ENCODE measurements around the gene ID2. TPM values are rescaled to one million over a fixed set of nuclear protein-coding genes. Genes with fewer than 3 reads are reported as not detected.
A peak's percentile ranks its signal among the peaks of the same experiment; 100 is the strongest.

The ID2 gene
- total RNA-seq, 1 donor from 2014 or later, result 31.3 TPM

DNA sequence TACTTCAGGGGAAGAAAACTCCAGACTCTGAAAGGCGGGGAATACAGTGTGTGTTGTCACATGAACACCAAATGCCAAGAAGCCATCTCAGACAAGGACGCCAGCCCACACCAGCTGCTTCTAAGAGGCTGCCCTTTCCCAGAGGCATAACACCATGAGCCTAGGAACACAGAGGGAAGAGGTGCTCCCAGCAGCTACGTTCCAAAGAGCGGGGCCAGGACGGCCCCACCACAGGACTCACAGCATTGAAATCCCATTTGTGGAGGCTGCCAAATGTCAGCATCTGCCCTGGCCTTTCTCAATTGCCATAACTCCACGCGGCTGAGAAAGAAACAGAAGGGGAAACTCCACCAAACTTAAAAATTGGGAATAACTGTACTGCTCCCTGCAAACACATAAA is 20.1 kb upstream of the ID2 start:
- DNase-seq (ENCODE audit: missing footprints) (no peak), ATAC-seq (peak; percentile 69)
- intact Hi-C loops (cut with DNase I), result no loop called here

DNA sequence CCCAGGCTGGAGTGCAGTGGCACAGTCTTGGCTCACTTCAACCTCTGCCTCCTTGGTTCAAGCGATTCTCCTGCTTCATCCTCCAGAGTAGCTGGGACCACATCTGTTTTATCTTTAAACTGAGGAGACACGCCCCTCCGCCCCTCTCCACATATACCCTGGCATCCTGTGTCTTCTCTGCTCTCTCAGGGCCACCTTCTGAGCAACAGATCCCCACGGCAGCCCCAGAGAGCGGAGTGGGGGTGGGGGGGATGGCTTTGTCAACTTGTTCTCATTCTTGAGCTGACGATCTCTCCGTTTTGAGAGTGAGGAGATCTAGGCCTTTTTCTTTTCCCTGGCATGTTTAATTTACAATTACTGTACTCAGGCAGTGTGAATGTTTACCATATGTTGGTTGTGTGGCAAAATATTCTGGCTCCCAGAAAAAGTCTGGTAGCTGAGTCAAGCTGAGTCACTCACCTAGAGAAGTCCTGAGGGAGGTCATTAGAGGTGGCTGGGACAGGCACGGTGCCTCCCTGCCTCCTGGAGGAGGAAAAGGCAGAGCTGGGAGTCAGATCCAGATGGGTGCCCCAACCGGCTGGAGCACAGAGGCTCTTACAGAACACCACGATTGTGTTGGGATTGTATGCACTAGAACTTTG is 19.5 kb upstream of the ID2 start:
- DNase-seq (ENCODE audit: missing footprints) (no peak), ATAC-seq (no peak)
- intact Hi-C loops (cut with DNase I), result no loop called here

DNA sequence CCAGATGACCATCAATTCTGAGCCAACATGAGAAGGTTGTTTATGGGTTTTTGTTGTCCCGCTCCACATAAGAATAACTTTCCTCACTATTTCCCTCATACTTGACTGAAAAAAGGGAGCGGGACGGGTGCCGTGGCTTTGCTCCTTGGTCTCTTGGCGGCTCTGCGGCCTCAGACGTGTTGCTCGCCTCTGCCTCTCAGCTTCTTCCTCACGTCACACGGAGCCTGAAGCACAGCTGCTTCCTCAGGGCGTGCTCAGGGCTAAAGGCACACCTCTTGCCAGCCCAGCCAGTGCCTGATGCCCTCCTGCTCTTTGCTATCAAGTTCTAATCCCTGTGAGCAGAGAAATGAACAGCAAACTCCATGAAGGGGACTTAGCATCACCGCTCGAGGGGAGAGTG is 17.9 kb upstream of the ID2 start:
- no peak for DNase-seq (ENCODE audit: missing footprints)
- intact Hi-C loops (cut with DNase I), result no loop called here
- ATAC-seq, result no peak

DNA sequence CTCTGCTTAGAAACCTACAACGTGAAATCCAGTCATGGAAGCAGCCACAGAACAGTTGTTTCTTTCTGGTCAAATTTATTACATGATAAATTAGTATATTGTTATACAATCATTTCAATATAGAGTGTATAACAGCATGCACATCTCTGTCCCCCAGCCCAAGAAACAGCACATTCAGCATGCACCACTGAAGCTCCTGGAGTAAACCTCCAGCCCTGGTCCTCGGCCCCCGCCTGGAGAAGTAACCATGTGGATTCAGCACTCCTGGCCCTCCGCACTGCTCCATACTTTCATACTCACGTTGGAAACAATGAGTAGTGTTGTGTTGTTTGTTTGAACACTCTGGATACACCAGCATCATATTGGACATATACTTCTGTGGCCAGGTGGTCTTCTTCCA is 15.3 kb upstream of the ID2 start:
- no peak for ATAC-seq
- intact Hi-C loops (cut with DNase I), result no loop called here
- no peak for DNase-seq (ENCODE audit: missing footprints)

DNA sequence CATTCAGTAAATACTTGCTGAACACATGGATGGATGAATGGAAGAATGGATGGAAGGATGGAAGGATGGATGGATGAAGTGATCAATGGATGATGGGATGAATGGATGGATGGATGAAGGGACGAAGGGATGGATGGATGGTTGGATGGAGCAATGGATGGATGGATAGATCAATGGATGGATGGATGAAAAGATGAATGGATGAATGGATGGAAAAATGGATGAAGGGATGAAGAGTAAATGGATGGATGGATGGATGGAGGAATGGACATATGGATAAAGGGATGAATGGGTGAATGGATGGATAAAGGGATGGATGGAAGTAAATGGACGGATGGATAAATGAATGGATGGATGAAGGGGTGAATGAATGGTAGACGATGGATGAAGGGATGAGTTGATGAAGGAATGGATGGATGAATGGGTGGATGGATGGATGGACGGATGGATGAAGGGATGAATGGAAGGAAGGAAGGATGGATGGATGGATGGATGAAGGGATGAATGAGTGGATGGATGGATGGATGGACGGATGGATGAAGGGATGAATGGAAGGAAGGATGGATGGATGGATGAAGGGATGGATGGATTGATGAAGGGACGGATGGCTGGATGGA is 13.9 kb upstream of the ID2 start:
- intact Hi-C loops (cut with DNase I), result no loop called here
- no peak for ATAC-seq
- no peak for DNase-seq (ENCODE audit: missing footprints)

DNA sequence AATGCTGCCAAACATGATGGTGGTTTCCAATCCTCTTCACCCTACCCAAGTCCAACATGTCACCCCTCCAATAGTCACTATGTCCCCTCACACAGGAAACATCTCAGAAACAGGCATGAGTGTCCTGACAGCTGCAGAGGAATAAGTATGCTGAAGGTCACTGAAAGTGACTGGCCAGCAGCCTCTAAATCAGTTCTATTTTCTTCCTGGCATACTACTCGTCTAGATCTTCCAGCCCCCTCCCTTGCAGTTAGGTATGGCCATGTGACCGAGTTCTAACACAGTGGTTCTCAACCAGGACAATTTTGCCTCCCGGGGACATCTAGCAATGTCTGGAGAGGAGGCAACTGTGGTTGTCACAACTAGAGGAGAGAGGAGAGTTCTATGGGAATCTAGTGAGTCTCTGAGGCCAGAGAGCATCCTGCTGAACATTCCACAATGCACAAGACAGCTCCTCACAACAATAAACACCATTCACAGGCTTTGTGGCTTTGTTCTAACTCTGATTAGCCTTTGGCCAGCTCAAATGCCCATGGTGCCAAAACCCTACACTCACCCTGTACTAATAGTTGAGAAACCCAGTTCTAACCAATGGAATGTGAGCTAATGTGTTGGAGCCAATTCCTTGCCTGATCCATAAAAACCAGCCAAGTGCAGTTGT is 12.6 kb upstream of the ID2 start:
- ATAC-seq, result peak; percentile 73
- intact Hi-C loops (cut with DNase I), result no loop called here
- no peak for DNase-seq (ENCODE audit: missing footprints)

DNA sequence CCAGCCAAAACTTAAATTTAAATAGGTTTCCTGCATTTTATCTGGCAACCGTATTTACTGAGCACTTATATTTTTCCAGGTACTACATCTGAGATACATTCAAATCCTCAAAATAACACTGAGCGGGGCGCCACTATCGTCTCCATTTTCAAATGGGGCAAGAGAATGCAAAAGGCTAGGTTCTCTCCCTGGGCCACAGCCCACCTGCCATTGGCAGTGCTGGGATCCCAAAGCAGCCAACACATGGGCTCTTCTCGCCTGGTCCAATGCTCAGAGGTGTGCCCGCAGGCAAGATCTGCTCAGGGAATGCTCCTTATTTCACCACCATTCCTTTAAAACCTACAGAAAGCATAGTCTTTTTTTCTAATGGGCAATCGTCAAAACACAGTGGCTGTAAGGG is 11.3 kb upstream of the ID2 start:
- intact Hi-C loops (cut with DNase I), result no loop called here
- no peak for DNase-seq (ENCODE audit: missing footprints)
- ATAC-seq, result no peak

DNA sequence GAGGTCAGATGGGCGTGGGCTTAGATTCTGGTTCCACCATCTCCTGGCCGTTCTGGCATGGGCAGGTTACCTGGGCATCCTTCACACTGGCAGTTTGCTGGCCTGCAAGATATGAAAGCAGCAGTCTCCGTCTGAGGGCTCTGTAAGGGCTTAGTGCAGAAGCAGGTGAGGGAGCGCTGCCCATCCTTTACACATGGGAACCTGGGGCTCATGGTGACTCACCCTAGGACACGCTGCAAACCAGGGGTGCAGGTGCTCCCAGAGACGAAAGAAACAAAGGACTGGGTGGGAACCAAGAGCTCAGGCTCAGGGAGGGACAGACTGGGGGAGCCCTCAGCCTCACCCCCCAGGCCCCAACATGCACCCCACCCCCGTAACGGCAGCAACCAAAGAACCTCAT is 10.7 kb upstream of the ID2 start:
- intact Hi-C loops (cut with DNase I), result no loop called here
- DNase-seq (ENCODE audit: missing footprints), result no peak
- no peak for ATAC-seq

DNA sequence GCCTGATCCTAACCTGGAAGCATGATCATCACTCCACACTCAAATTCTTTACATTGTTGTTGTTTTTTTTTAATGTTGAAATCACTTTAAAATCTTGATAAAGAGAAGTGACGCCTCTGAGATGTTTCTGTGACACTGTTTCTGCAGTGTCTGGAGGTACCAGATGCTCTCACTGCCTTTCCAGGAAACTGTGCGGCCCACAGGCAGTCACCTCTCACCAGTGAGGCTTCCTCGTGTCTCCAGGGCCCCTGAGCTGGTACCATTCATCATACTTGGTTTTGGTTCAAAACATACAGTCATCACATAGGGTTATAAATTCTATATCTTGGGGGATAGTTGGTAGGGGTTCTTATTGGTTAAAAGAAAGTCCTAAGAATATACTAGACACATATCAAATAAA is 10.1 kb upstream of the ID2 start:
- ATAC-seq (no peak), DNase-seq (ENCODE audit: missing footprints) (no peak)
- intact Hi-C loops (cut with DNase I), result no loop called here

DNA sequence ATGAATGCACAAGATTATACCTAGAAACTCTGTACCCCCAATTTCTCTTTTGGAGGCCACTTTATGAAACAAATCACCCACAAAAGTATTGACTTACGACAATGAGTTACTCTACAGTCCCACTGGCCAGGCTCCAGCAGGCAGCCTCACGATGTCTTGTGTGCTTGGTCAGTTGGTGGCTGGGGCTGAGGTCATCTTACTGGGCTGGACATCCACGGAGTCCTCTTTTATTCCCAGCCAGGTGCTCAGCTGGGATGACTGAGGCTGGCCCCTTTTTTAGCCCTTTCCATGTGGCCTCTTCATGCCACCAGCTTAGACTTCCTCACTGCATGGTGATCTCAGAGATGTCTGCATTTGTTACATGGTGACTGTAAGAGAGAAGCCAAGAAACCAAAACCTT is 8.9 kb upstream of the ID2 start:
- intact Hi-C loops (cut with DNase I), result no loop called here
- ATAC-seq (no peak), DNase-seq (ENCODE audit: missing footprints) (no peak)

DNA sequence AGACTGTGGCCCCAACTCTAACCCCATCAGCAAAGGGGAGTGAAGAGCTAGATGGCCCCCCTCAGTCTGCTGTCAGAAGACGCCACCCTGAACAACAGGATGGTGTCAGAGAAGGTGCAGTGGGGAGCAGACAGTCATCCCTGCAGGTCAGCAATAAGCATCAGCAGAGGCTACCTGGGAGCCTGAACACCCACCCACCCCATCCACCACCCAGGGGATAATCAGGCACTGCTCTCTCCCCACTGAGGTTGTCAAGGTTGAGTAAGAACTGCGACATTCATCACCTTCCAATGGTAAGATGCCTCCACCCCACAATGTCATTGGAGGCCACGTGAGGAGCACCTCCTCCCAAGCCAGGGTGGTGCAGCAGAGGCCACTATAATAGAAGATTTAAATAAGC is 8.5 kb upstream of the ID2 start:
- intact Hi-C loops (cut with DNase I), result no loop called here
- no peak for DNase-seq (ENCODE audit: missing footprints)
- no peak for ATAC-seq

DNA sequence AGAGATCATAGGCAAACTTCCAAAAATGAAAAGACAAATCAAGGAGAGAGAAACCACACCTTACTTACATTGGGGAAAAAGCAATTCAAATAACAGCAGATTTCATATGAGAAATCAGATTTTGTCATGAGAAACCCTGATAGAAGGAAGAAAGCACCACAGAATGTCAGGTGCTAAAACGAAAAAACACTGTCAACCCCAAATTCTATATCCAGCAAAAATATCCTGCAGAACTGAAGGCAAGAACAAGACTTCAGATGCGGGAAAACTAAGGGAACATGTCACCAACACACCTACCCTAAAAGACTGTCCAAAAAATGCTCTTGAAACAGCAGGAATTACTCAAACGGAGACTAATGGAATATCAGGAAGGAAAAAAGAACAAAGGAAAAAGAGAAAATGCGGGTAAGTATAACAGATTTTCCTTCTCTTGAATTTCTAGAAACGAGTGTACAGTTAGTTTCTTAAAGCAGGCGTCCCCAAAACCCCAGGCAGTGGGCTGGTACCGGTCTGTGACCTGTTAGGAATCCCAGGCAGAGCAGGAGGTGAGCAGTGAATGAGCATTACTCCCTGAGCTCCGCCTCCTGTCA is 7.3 kb upstream of the ID2 start:
- ATAC-seq, result no peak
- intact Hi-C loops (cut with DNase I), result loop anchor here (5.0 kb wide), 2 partner anchors 197 to 537 kb away; no protein-coding TSS in a partner anchor
- DNase-seq (ENCODE audit: missing footprints), result no peak

DNA sequence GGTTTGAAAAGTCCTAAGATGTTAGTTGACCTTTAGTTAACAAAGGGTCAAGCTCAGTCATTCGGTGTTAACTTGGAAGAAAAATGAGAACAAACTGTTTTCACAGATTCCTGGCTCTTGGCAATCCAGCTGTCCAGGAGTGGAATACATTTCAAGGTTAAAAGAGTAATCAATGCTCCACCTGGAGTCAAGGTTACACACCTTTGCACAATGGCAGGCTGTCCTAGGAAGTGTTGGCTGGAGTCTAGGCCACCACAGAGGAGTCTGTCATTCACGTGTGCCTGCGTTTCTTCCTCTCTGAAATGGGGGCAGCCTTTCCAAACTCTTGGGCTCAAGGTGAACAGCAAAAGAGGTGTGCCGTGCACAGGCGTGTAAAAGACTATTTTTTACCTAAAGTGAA is 6.3 kb upstream of the ID2 start:
- DNase-seq (ENCODE audit: missing footprints) (no peak), ATAC-seq (no peak)
- intact Hi-C loops (cut with DNase I), result loop anchor here (5.0 kb wide), 2 partner anchors 198 to 538 kb away; no protein-coding TSS in a partner anchor

DNA sequence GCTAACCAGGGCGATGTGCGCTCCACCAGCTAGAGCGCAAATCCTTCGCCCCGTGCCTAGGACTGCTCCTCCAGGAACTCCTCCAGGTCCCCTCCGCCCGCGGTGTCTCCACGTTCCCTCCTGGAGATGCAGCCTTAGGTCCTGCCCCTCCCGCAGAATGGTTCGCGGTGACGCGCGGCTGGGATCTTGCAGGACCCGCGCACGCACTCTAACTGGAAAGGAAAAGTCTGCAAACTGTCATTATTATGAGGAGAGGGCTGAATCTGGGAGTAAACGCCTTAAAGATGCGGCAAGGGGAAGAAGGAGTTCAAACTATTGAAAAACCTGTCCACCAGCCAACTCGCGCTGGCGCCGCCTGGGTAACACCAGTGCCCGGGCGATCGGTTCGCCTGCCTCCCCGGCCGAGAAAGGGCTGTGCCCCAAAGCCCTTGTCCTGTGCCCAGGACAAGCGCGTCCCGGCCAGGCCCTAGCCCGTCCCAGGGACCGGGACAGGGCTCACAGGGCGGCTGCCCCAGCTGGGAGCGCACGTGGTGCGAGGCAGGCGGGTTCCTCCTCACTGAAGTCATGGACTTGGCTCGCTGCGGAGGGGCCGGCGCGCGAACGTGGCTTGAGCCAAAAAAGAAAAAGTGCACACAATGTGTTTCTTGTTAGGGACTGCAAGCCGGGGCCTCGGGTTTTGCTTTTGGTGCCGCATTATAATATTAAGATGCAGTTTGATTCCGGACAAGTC is 5.5 kb upstream of the ID2 start:
- intact Hi-C loops (cut with DNase I), result loop anchor here (5.0 kb wide), 2 partner anchors 199 to 539 kb away; no protein-coding TSS in a partner anchor
- ATAC-seq (peak; percentile 78), DNase-seq (ENCODE audit: missing footprints) (peak; percentile 92)

DNA sequence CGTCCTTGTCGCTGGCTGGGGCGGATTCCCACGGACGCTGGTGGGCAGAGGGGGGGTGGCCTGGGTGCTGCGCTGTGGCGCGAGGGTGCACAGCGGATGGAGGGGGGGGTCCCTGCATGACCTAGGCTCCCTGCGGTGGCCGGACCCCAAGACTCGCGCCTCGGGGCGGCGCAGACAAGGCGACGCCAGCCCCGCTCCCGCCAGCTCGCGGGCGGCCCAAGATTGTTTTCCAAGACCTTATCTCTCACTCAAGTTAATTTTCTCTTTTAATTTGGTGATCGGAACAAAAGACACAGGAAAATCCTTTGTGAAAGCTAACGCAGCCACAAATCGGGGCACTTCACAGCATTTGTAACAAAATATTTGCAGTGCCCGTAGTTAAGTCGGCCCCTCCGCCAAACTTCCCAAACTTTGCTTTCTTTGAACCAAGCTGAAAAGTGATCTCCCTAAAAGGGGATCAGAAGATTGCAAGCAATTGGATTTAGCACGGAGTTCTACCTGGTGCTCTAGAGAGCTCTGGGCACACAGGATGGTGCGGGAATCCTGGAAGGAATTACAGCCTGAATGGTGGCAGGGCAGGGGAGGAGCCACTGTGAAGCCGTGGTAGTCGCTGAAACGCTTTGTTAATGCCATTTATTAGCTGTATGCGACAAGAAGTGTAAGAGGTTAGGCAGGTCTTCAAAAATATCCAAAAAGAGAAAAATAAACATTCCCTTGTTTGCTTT is 4.8 kb upstream of the ID2 start:
- ATAC-seq (no peak), DNase-seq (ENCODE audit: missing footprints) (no peak)
- intact Hi-C loops (cut with DNase I), result loop anchor here (5.0 kb wide), 2 partner anchors 200 to 540 kb away; no protein-coding TSS in a partner anchor

DNA sequence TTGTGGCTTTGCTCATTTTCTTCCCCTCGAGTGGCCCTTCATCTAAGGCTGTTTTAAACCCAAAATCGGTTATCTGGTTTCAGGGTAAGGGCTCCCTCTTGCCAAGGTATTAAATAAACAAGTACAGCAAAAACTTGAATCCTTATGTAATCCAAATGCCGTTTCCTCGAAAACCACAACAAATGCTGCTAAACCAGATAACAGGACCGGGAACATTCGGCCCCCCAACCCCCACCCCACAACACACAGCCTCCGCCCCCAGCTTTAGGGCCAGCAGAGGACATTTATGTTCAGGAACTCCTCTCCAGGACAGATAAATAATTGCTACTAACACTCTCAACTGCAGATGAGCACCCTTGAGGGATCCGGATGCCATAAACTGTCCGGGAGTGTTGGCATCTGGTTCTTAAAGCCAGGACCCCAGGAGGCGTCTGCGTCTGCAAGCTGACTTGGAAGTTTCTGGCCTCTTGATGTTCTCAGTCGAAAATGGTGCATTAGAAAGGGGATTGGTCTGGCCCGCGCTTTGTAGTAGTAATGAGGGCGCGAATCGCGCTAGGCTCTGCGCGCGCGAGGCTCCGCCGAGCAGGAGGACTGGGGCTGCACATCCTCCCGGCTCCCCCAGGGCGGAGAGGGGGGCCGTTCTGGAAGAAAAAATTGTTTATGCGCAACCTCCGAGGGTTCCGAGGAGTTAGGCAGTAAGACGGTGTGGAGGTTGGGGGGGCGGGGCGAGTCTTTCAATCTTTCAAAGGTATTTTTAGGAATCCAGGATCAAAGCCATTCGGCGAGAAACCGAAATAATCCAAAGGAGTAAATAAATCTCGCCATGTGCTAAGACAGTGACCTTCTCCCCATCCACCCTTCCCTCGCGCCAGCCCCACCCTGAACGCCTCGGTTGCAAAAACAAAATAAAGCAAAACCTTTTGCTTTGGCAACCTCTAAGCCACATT is 3.9 kb upstream of the ID2 start:
- intact Hi-C loops (cut with DNase I), result loop anchor here (2.0 to 5.0 kb wide), 3 partner anchors 95 to 541 kb away; no protein-coding TSS in a partner anchor
- ATAC-seq (no peak), DNase-seq (ENCODE audit: missing footprints) (peak; percentile 69)
